Breast epithelium (tissue), 4 donors: ENCODE measurements around the gene CD300LB. TPM values are rescaled to one million over a fixed set of nuclear protein-coding genes. Genes with fewer than 3 reads are reported as not detected.

Experiments used
- DNase-seq, 2 donors: peaks; one replicate each; pipeline ENCODE4 v3.0.0-alpha.2; 2019; ENCODE audit warnings: low spot score in 2 of 2
- H3K27ac ChIP-seq, 2 donors: fragments of 200-600 bp; sonication (generic) in 1 of 2; one replicate each; pipeline ENCODE4 v1.5.1; 2016 to 2019; ENCODE audit warnings: mild to moderate bottlenecking in 1 of 2
- H3K27me3 ChIP-seq, 2 donors: fragments of 200-600 bp; sonication (generic) in 1 of 2; one replicate each; pipeline versions ENCODE4 v1.5.1 to v1.6.0; 2017 to 2019; ENCODE audit warnings: control low read depth in 1 of 2, mild to moderate bottlenecking in 1 of 2
- H3K36me3 ChIP-seq: fragments of 200-600 bp; one replicate; pipeline ENCODE4 v1.5.1; 2019
- H3K4me1 ChIP-seq, 2 donors: fragments of 200-600 bp; sonication (generic); one replicate each; pipeline ENCODE4 v1.5.1; 2016 to 2019; ENCODE audit warnings: control low read depth in 1 of 2
- H3K4me3 ChIP-seq, 3 donors: fragments of 200-600 bp; sonication (generic); 1 replicate in 2 of 3; 2 replicates in 1 of 3; pipeline ENCODE4 v1.5.1; 2016 to 2019; ENCODE audit warnings: mild to moderate bottlenecking in 3 of 3, moderate library complexity in 2 of 3
- H3K9me3 ChIP-seq, 2 donors: fragments of 200-600 bp; sonication (generic) in 1 of 2; one replicate each; pipeline ENCODE4 v1.5.1; 2016 to 2019; ENCODE audit warnings: control low read depth in 1 of 2
- CTCF ChIP-seq, 3 donors: fragments of 450-650 bp; IDR thresholded peaks; one replicate each; pipeline ENCODE4 v1.5.1; 2016 to 2017; ENCODE audit warnings: antibody characterized with exemption in 3 of 3, mild to moderate bottlenecking in 3 of 3, moderate library complexity in 3 of 3
- POLR2A ChIP-seq: fragments of 450-650 bp; IDR thresholded peaks from one replicate; pipeline ENCODE4 v1.6.1; 2016; ENCODE audit warnings: antibody characterized with exemption, mild to moderate bottlenecking, moderate library complexity
- POLR2AphosphoS5 ChIP-seq, 3 donors: sonication (generic); formaldehyde crosslinking; IDR thresholded peaks; one replicate each; pipeline ENCODE4 v1.6.1; 2017; ENCODE audit warnings: antibody characterized with exemption in 3 of 3
- intact Hi-C: fragments of 100-400 bp; cut with DNase I; formaldehyde crosslinking; loops from one replicate; pipeline ENCODE4 v1.15.1; 2023; ENCODE audit warnings: low total_unique reads
- total RNA-seq, 3 donors: library from RNA; depleted of rRNA; stranded (reverse); fragments of >200 nt; gene quantifications; one replicate each; pipeline ENCODE4 v1.1.0, GENCODE V29; 2016

The CD300LB gene
- total RNA-seq, 3 donors from 2014 or later = 0.32 to 0.88 TPM; not detected in 1

DNA sequence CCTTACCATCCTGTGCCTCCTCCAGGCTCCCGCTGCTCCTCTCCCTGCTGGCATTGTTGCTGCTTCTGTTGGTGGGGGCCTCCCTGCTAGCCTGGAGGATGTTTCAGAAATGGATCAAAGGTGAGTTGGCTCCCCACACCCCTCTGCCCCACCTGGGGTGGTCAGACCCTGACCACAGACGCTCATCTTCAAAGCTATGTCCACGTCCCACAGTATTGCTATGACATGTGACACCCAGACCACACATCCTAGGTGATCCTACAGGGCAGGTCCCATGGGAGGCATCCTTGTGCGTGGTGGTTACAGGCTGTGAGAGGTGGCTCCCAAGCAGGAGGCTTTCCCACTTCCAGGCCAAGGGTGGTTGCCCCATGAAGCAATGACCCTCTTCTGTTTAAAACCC, 53.9 kb downstream of the CD300LB start:
- Histone ChIP-seq H3K27ac (no peak overlapping the region), H3K4me3 (no peak overlapping the region), H3K36me3 (no peaks in the 10 kb centered on the region), H3K27me3 (peaks cover 0 to 18% of the 10 kb centered on the region in 2 donors), H3K9me3 (peaks cover 7 to 12% of the 10 kb centered on the region in 2 donors), H3K4me1 (no peaks in the 10 kb centered on the region)
- TF ChIP-seq POLR2AphosphoS5 (IDR thresholded peaks at IDR 0.05) = no peak
- TF ChIP-seq POLR2A = no peak
- TF ChIP-seq CTCF (IDR thresholded peaks at IDR 0.05) = no peak
- intact Hi-C loops = no loop called here
- no peak for DNase-seq

- Histone ChIP-seq H3K27me3 (peaks cover 0 to 16% of the 10 kb centered on the region in 2 donors), H3K9me3 (peaks cover 7 to 12% of the 10 kb centered on the region in 2 donors), H3K27ac (no peak overlapping the region), H3K4me3 (no peak overlapping the region), H3K36me3 (no peaks in the 10 kb centered on the region), H3K4me1 (no peaks in the 10 kb centered on the region)
- no peak for DNase-seq
- TF ChIP-seq POLR2A = no peak
- TF ChIP-seq CTCF (IDR thresholded peaks at IDR 0.05) = no peak
- TF ChIP-seq POLR2AphosphoS5 (IDR thresholded peaks at IDR 0.05) = no peak
- intact Hi-C loops = no loop called here
Observed at GRCh38 chr17:74475189-74475588, 56.1 kb downstream of the CD300LB start.

GRCh38 chr17:74474043-74474792, 57.1 kb downstream of the CD300LB start:
- no peak for DNase-seq
- no peaks in the 10 kb centered on the region for H3K36me3 ChIP-seq
- no peak overlapping the region for H3K27ac ChIP-seq
- no peaks in the 10 kb centered on the region for H3K4me1 ChIP-seq
- H3K27me3 ChIP-seq = peaks cover 0 to 12% of the 10 kb centered on the region in 2 donors
- no peak overlapping the region for H3K4me3 ChIP-seq
- no peak for TF ChIP-seq CTCF (IDR thresholded peaks at IDR 0.05)
- no peak for TF ChIP-seq POLR2A
- no peak for TF ChIP-seq POLR2AphosphoS5 (IDR thresholded peaks at IDR 0.05)
- peaks cover 7 to 12% of the 10 kb centered on the region in 2 donors for H3K9me3 ChIP-seq
- intact Hi-C loops = no loop called here

GRCh38 chr17:74473294-74473693, 58.0 kb downstream of the CD300LB start:
- H3K27me3 ChIP-seq = peaks cover 0 to 12% of the 10 kb centered on the region in 2 donors

More at GRCh38 chr17:74473294-74473693, 58.0 kb downstream of the CD300LB start:
- Histone ChIP-seq H3K36me3 (no peaks in the 10 kb centered on the region), H3K9me3 (peaks cover 7 to 12% of the 10 kb centered on the region in 2 donors), H3K27ac (no peak overlapping the region), H3K4me3 (no peak overlapping the region), H3K4me1 (no peaks in the 10 kb centered on the region)
- TF ChIP-seq POLR2AphosphoS5 (IDR thresholded peaks at IDR 0.05) (no peak), POLR2A (no peak), CTCF (IDR thresholded peaks at IDR 0.05) (no peak)
- no peak for DNase-seq
- intact Hi-C loops = no loop called here
